Keratinocyte (primary cell): ENCODE measurements around the gene LHFPL2.

ENCODE experiments used
- CTCF ChIP-seq, 3 experiments: IDR thresholded peaks in 1 of 3; conservative IDR thresholded peaks in 1 of 3; optimal IDR thresholded peaks in 1 of 3; 2 replicates in 2 of 3; 3 replicates in 1 of 3; pipeline versions ENCODE3 to v1.5.1; 2011; ENCODE audit warnings: low read length in 3 of 3, mild to moderate bottlenecking in 3 of 3, moderate library complexity in 2 of 3, control low read depth in 1 of 3, inconsistent platforms in 1 of 3; ENCODE audit not compliant: insufficient read depth in 2 of 3; ENCODE audit errors: extremely low read depth in 1 of 3
- EZH2 ChIP-seq: IDR thresholded peaks from one replicate; pipeline ENCODE4 v1.6.1; 2012; ENCODE audit warnings: inconsistent platforms, mild to moderate bottlenecking, low read length, moderate library complexity

GRCh38 chr5:78512435-78512834 is 136.1 kb downstream of the LHFPL2 start:
- TF ChIP-seq CTCF (optimal IDR thresholded peaks at IDR 0.05 in 1 of 3, IDR thresholded peaks at IDR 0.05 in 1 of 3, conservative IDR thresholded peaks at IDR 0.05 in 1 of 3; ENCODE audit: extremely low read depth in 1 of 3, insufficient read depth in 2 of 3, low read length in 3 of 3) (no peak), EZH2 (no peak)
